Keratinocyte (primary cell): Measurements from ENCODE around the gene NGEF. TPM values are rescaled to one million over a fixed set of nuclear protein-coding genes. Genes with fewer than 3 reads are reported as not detected.

Experiments used
- DNase-seq: peaks from one replicate; pipeline ENCODE4 v3.0.0-alpha.2; 2011; ENCODE audit warnings: low read depth, missing footprints, low spot score
- FAIRE-seq: peaks from 2 replicates; lab custom pipeline; 2011; peaks lifted over from hg19 to GRCh38; lab: Jason Lieb, UNC
- H2AFZ ChIP-seq: 2 replicates; pipeline ENCODE4 v1.6.0; 2012; ENCODE audit warnings: low read length, control low read depth, inconsistent platforms; ENCODE audit not compliant: control insufficient read depth
- H3K27ac ChIP-seq: 2 replicates; pipeline ENCODE4 v1.5.1; 2011; ENCODE audit warnings: low read length; ENCODE audit not compliant: control insufficient read depth, insufficient read depth
- H3K27me3 ChIP-seq: 3 replicates; pipeline ENCODE4 v1.6.0; 2011; ENCODE audit warnings: low read length; ENCODE audit not compliant: control insufficient read depth, insufficient read depth; ENCODE audit errors: extremely low read depth
- H3K36me3 ChIP-seq, 2 experiments: 2 replicates in 1 of 2; 3 replicates in 1 of 2; pipeline ENCODE4 v1.5.1; 2011; ENCODE audit warnings: low read length in 2 of 2, mild to moderate bottlenecking in 1 of 2; ENCODE audit not compliant: control insufficient read depth in 2 of 2, insufficient read depth in 2 of 2; ENCODE audit errors: extremely low read depth in 1 of 2
- H3K4me1 ChIP-seq: 3 replicates; pipeline ENCODE4 v1.5.1; 2011; ENCODE audit warnings: low read length; ENCODE audit not compliant: control insufficient read depth, insufficient read depth; ENCODE audit errors: extremely low read depth
- H3K4me2 ChIP-seq: 3 replicates; pipeline ENCODE4 v1.6.0; 2011; ENCODE audit warnings: low read depth, low read length; ENCODE audit not compliant: control insufficient read depth, insufficient read depth; ENCODE audit errors: extremely low read depth
- H3K4me3 ChIP-seq, 3 experiments: fragments of 200-600 bp in 1 of 3; sonication (generic) in 1 of 3; 2 replicates in 2 of 3; 3 replicates in 1 of 3; pipeline ENCODE4 v1.5.1; 2011 to 2016; ENCODE audit warnings: low read length in 3 of 3, mild to moderate bottlenecking in 3 of 3, control low read depth in 2 of 3, inconsistent platforms in 1 of 3, low read depth in 1 of 3, mixed read lengths in 1 of 3, mixed run types in 1 of 3, moderate library complexity in 1 of 3; ENCODE audit not compliant: control insufficient read depth in 2 of 3, insufficient read depth in 2 of 3; ENCODE audit errors: extremely low read depth in 1 of 3
- H3K79me2 ChIP-seq: 2 replicates; pipeline ENCODE4 v1.6.0; 2012; ENCODE audit warnings: low read length; ENCODE audit not compliant: control insufficient read depth, insufficient read depth
- H3K9ac ChIP-seq: 3 replicates; pipeline ENCODE4 v1.6.0; 2011; ENCODE audit warnings: low read length; ENCODE audit not compliant: control insufficient read depth, insufficient read depth; ENCODE audit errors: extremely low read depth
- H3K9me1 ChIP-seq: 3 replicates; pipeline ENCODE4 v1.6.0; 2011; ENCODE audit warnings: low read length; ENCODE audit not compliant: control insufficient read depth, insufficient read depth; ENCODE audit errors: extremely low read depth
- H3K9me3 ChIP-seq: 2 replicates; pipeline ENCODE4 v1.5.1; 2012; ENCODE audit warnings: low read depth, low read length; ENCODE audit not compliant: control insufficient read depth
- H4K20me1 ChIP-seq: 3 replicates; pipeline ENCODE4 v1.6.0; 2011; ENCODE audit warnings: low read length; ENCODE audit not compliant: control insufficient read depth, insufficient read depth; ENCODE audit errors: extremely low read depth
- CTCF ChIP-seq, 3 experiments: IDR thresholded peaks in 1 of 3; conservative IDR thresholded peaks in 1 of 3; optimal IDR thresholded peaks in 1 of 3; 2 replicates in 2 of 3; 3 replicates in 1 of 3; pipeline versions ENCODE3 to v1.5.1; 2011; ENCODE audit warnings: low read length in 3 of 3, mild to moderate bottlenecking in 3 of 3, moderate library complexity in 2 of 3, control low read depth in 1 of 3, inconsistent platforms in 1 of 3; ENCODE audit not compliant: insufficient read depth in 2 of 3; ENCODE audit errors: extremely low read depth in 1 of 3
- EZH2 ChIP-seq: IDR thresholded peaks from one replicate; pipeline ENCODE4 v1.6.1; 2012; ENCODE audit warnings: inconsistent platforms, mild to moderate bottlenecking, low read length, moderate library complexity
- dilution Hi-C: fragments of 300-500 bp; cut with MboI; formaldehyde crosslinking; loops from one replicate; pipeline ENCODE4 v1.7.0; 2020; ENCODE audit warnings: low sequenced_read_pairs; ENCODE audit not compliant: extremely low pct_ligation_motif_present
- polyA plus RNA-seq, 5 experiments: library from polyadenylated mRNA; depleted of rRNA in 3 of 5; stranded (reverse) in 3 of 5; stranded (forward) in 1 of 5; unstranded in 1 of 5; fragments of >200 nt; gene quantifications; 1 replicate in 1 of 5; 2 replicates in 3 of 5; 3 replicates in 1 of 5; pipeline versions ENCODE4 v1.2.1 to v1.2.3, GENCODE V29; 2011 to 2012; ENCODE audit warnings: missing spikeins in 2 of 5, low read depth in 1 of 5, low replicate concordance in 1 of 5

NGEF gene
- polyA plus RNA-seq, 1 donor (not counting 4 experiments of a cell fraction or from before 2014, with no cell fraction given) = 0.17 TPM

- DNase-seq = no peak
- Histone ChIP-seq H3K4me1 (no peaks in the 10 kb centered on the region), H3K27me3 (peaks cover 5% of the 10 kb centered on the region), H3K79me2 (no peaks in the 10 kb centered on the region), H3K4me3 (no peak overlapping the region), H3K9me3 (no peaks in the 10 kb centered on the region), H3K9ac (no peak overlapping the region), H2AFZ (no peak overlapping the region), H4K20me1 (no peaks in the 10 kb centered on the region), H3K36me3 (no peaks in the 10 kb centered on the region), H3K4me2 (no peak overlapping the region), H3K27ac (no peak overlapping the region), H3K9me1 (no peaks in the 10 kb centered on the region)
- TF ChIP-seq EZH2 (no peak), CTCF (optimal IDR thresholded peaks at IDR 0.05 in 1 of 3, IDR thresholded peaks at IDR 0.05 in 1 of 3, conservative IDR thresholded peaks at IDR 0.05 in 1 of 3; ENCODE audit: extremely low read depth in 1 of 3, insufficient read depth in 2 of 3, low read length in 3 of 3) (no peak)
- dilution Hi-C loops = no loop called here
- no peak for FAIRE-seq
These were observed 128.3 kb downstream of the NGEF start for GRCh38 chr2:232884549-232885263.

GRCh38 chr2:232884001-232884421 is 129.0 kb downstream of the NGEF start:
- TF ChIP-seq EZH2 (no peak), CTCF (optimal IDR thresholded peaks at IDR 0.05 in 1 of 3, IDR thresholded peaks at IDR 0.05 in 1 of 3, conservative IDR thresholded peaks at IDR 0.05 in 1 of 3; ENCODE audit: extremely low read depth in 1 of 3, insufficient read depth in 2 of 3, low read length in 3 of 3) (no peak)
- dilution Hi-C loops = no loop called here

More at GRCh38 chr2:232884001-232884421, 129.0 kb downstream of the NGEF start:
- no peaks in the 10 kb centered on the region for H3K9me1 ChIP-seq
- no peak overlapping the region for H3K4me2 ChIP-seq
- FAIRE-seq = no peak
- no peaks in the 10 kb centered on the region for H3K4me1 ChIP-seq
- no peak for DNase-seq
- H3K9ac ChIP-seq = no peak overlapping the region
- H3K27ac ChIP-seq = no peak overlapping the region
- H4K20me1 ChIP-seq = no peaks in the 10 kb centered on the region
- H3K36me3 ChIP-seq = no peaks in the 10 kb centered on the region
- H3K9me3 ChIP-seq = no peaks in the 10 kb centered on the region
- no peak overlapping the region for H2AFZ ChIP-seq
- H3K79me2 ChIP-seq = no peaks in the 10 kb centered on the region
- H3K27me3 ChIP-seq = peaks cover 5% of the 10 kb centered on the region
- no peak overlapping the region for H3K4me3 ChIP-seq
